Caco-2 (cell line): ENCODE results near the gene AKNA. TPM values are rescaled to one million over a fixed set of nuclear protein-coding genes. Genes with fewer than 3 reads are reported as not detected.

Experiments
- BruUV-seq: library from RNA; stranded (reverse); fragments of 400-500 nt; replicated peaks from 2 replicates; lab custom pipeline; 2021; lab: Mats Ljungman, UMichigan
- CTCF ChIA-PET: fragments of 300-600 bp; sonication (Branson Sonifier 250); formaldehyde crosslinking; loops from one replicate; lab custom pipeline; 2022; ENCODE audit warnings: antibody characterized with exemption; lab: Charles Lee
- POLR2A ChIA-PET: fragments of 300-600 bp; sonication (Branson Sonifier 250); formaldehyde crosslinking; loops from one replicate; lab custom pipeline; 2022; ENCODE audit warnings: antibody characterized with exemption; lab: Charles Lee
- DNase-seq, 2 experiments: peaks; one replicate each; pipeline versions ENCODE4 v3.0.0 to v3.0.0-alpha.2; 2020 to 2022
- H3K27me3 ChIP-seq: replicated peaks from 2 replicates; pipeline ENCODE4 v1.6.0; 2011; ENCODE audit warnings: low read length; ENCODE audit not compliant: control insufficient read depth, insufficient read depth
- H3K36me3 ChIP-seq: 2 replicates; pipeline ENCODE4 v1.5.1; 2011; ENCODE audit warnings: low read length; ENCODE audit not compliant: control insufficient read depth, insufficient read depth
- H3K4me1 ChIP-seq: fragments of 250-450 bp; sonication (Bioruptor Pico); 2 replicates; pipeline ENCODE4 v1.5.1; 2020; ENCODE audit warnings: mild to moderate bottlenecking
- H3K4me3 ChIP-seq: 2 replicates; pipeline ENCODE4 v1.5.1; 2011; ENCODE audit warnings: low read depth, mild to moderate bottlenecking, control low read depth, low read length
- H3K9me3 ChIP-seq: fragments of 250-450 bp; sonication (Bioruptor Pico); 2 replicates; pipeline ENCODE4 v1.5.1; 2020; ENCODE audit warnings: mild to moderate bottlenecking, moderate library complexity
- H3K27ac Mint-ChIP-seq: one replicate; pipeline ENCODE4 v1.8.0; 2022; ENCODE audit warnings: mixed read lengths; ENCODE audit not compliant: unreplicated experiment
- H3K27me3 Mint-ChIP-seq: one replicate; pipeline ENCODE4 v1.8.0; 2022; ENCODE audit warnings: mixed read lengths; ENCODE audit not compliant: insufficient read depth, unreplicated experiment
- H3K36me3 Mint-ChIP-seq: one replicate; pipeline ENCODE4 v1.8.0; 2022; ENCODE audit warnings: mild to moderate bottlenecking, mixed read lengths; ENCODE audit not compliant: insufficient read depth, unreplicated experiment
- H3K4me1 Mint-ChIP-seq: one replicate; pipeline ENCODE4 v1.8.0; 2022; ENCODE audit warnings: low read depth, mixed read lengths; ENCODE audit not compliant: unreplicated experiment
- H3K4me3 Mint-ChIP-seq: one replicate; pipeline ENCODE4 v1.8.0; 2022; ENCODE audit warnings: mild to moderate bottlenecking, moderate library complexity, mixed read lengths; ENCODE audit not compliant: unreplicated experiment
- H3K9me3 Mint-ChIP-seq: one replicate; pipeline ENCODE4 v1.8.0; 2022; ENCODE audit warnings: mixed read lengths; ENCODE audit not compliant: unreplicated experiment
- CTCF ChIP-seq, 2 experiments: fragments of 200-600 bp in 1 of 2; IDR thresholded peaks; 1 replicate in 1 of 2; 2 replicates in 1 of 2; pipeline versions ENCODE4 v1.5.1 to v1.8.0; 2011 to 2022; ENCODE audit warnings: antibody characterized with exemption in 1 of 2, control low read depth in 1 of 2, inconsistent platforms in 1 of 2, low read depth in 1 of 2, low read length in 1 of 2, mild to moderate bottlenecking in 1 of 2, moderate library complexity in 1 of 2; ENCODE audit not compliant: insufficient read depth in 1 of 2, severe bottlenecking in 1 of 2, unreplicated experiment in 1 of 2
- intact Hi-C: fragments of 100-400 bp; cut with micrococcal nuclease; formaldehyde crosslinking; loops from one replicate; pipeline ENCODE4 v1.10.0; 2022; ENCODE audit not compliant: unreplicated experiment
- total RNA-seq: library from RNA; stranded (reverse); gene quantifications from 2 replicates; pipeline ENCODE4 v1.2.3, GENCODE V29; 2022

Gene AKNA
- total RNA-seq, 1 experiment from 2014 or later = 57.8 TPM

- no TSS peak for BruUV-seq
- peak; percentile 51 to 64 for DNase-seq
- peak overlapping the region; percentile 49 for H3K27ac Mint-ChIP-seq
- Histone ChIP-seq H3K9me3 (no peaks in the 10 kb centered on the region), H3K36me3 (peaks cover 3% of the 10 kb centered on the region), H3K27me3 (no peaks in the 10 kb centered on the region), H3K4me3 (no peak overlapping the region), H3K4me1 (peaks cover 14% of the 10 kb centered on the region)
- intact Hi-C loops = no loop called here
- peaks cover 24% of the 10 kb centered on the region for H3K36me3 Mint-ChIP-seq
- TF ChIP-seq CTCF (IDR thresholded peaks at IDR 0.05; ENCODE audit: insufficient read depth in 1 of 2, low read depth in 1 of 2, low read length in 1 of 2, severe bottlenecking in 1 of 2, unreplicated experiment in 1 of 2) = no peak
- peaks cover 7% of the 10 kb centered on the region for H3K9me3 Mint-ChIP-seq
- H3K4me1 Mint-ChIP-seq = peaks cover 7% of the 10 kb centered on the region
- no peaks in the 10 kb centered on the region for H3K27me3 Mint-ChIP-seq
- H3K4me3 Mint-ChIP-seq = no peak overlapping the region
- ChIA-PET CTCF (interaction anchor here (0.6 to 6.5 kb wide), 4 partner anchors 50 to 633 kb away, joined by 3 to 84 read pairs (median 10); no protein-coding TSS in a partner anchor), POLR2A (no interaction called here)
Observed at GRCh38 chr9:114288193-114289091, 99.3 kb downstream of the AKNA start.

GRCh38 chr9:114287763-114288192 lies 100.0 kb downstream of the AKNA start:
- Mint-ChIP-seq H3K36me3 (peaks cover 17% of the 10 kb centered on the region), H3K4me3 (no peak overlapping the region), H3K27me3 (no peaks in the 10 kb centered on the region), H3K9me3 (no peaks in the 10 kb centered on the region), H3K27ac (peak overlapping the region; percentile 49), H3K4me1 (peaks cover 7% of the 10 kb centered on the region)
- TF ChIP-seq CTCF (IDR thresholded peaks at IDR 0.05; ENCODE audit: insufficient read depth in 1 of 2, low read depth in 1 of 2, low read length in 1 of 2, severe bottlenecking in 1 of 2, unreplicated experiment in 1 of 2) = no peak
- Histone ChIP-seq H3K27me3 (no peaks in the 10 kb centered on the region), H3K9me3 (no peaks in the 10 kb centered on the region), H3K4me3 (no peak overlapping the region), H3K4me1 (peaks cover 14% of the 10 kb centered on the region), H3K36me3 (peaks cover 3% of the 10 kb centered on the region)
- intact Hi-C loops = no loop called here
- CTCF ChIA-PET = interaction anchor here (1.2 to 6.5 kb wide), 3 partner anchors 49 to 205 kb away, joined by 4 to 84 read pairs (median 16); no protein-coding TSS in a partner anchor
- no TSS peak for BruUV-seq
- POLR2A ChIA-PET = no interaction called here
- DNase-seq = no peak

GRCh38 chr9:114287001-114287762 lies 100.6 kb downstream of the AKNA start:
- POLR2A ChIA-PET = no interaction called here
- intact Hi-C loops = no loop called here

More at GRCh38 chr9:114287001-114287762, 100.6 kb downstream of the AKNA start:
- BruUV-seq = no TSS peak
- CTCF ChIA-PET = interaction anchor here (1.2 to 6.5 kb wide), 3 partner anchors 48 to 205 kb away, joined by 4 to 84 read pairs (median 16); no protein-coding TSS in a partner anchor
- Histone ChIP-seq H3K36me3 (peaks cover 2% of the 10 kb centered on the region), H3K4me1 (peaks cover 14% of the 10 kb centered on the region), H3K9me3 (no peaks in the 10 kb centered on the region), H3K4me3 (no peak overlapping the region), H3K27me3 (no peaks in the 10 kb centered on the region)
- Mint-ChIP-seq H3K4me1 (peaks cover 7% of the 10 kb centered on the region), H3K27ac (no peak overlapping the region), H3K36me3 (peaks cover 15% of the 10 kb centered on the region), H3K4me3 (no peak overlapping the region), H3K9me3 (no peaks in the 10 kb centered on the region), H3K27me3 (no peaks in the 10 kb centered on the region)
- no peak for TF ChIP-seq CTCF (IDR thresholded peaks at IDR 0.05; ENCODE audit: insufficient read depth in 1 of 2, low read depth in 1 of 2, low read length in 1 of 2, severe bottlenecking in 1 of 2, unreplicated experiment in 1 of 2)
- peak in 1 of 2 experiments; percentile 22 for DNase-seq
